Thyroid gland (tissue), 4 donors: ENCODE data around the gene RALGAPA1. TPM values are rescaled to one million over a fixed set of nuclear protein-coding genes. Genes with fewer than 3 reads are reported as not detected.

Source experiments
- DNase-seq, 2 donors: peaks; one replicate each; pipeline ENCODE4 v3.0.0-alpha.2; 2019
- H3K27ac ChIP-seq, 3 donors: fragments of 200-600 bp; sonication (generic); 1 replicate in 2 of 3; 2 replicates in 1 of 3; pipeline ENCODE4 v1.5.1; 2016 to 2019; ENCODE audit warnings: mild to moderate bottlenecking in 1 of 3, moderate library complexity in 1 of 3
- H3K27me3 ChIP-seq: fragments of 200-600 bp; sonication (generic); one replicate; pipeline ENCODE4 v1.5.1; 2019
- H3K36me3 ChIP-seq, 2 donors: fragments of 200-600 bp; sonication (generic); one replicate each; pipeline ENCODE4 v1.5.1; 2016 to 2019
- H3K4me1 ChIP-seq, 2 donors: fragments of 200-600 bp; sonication (generic); one replicate each; pipeline ENCODE4 v1.5.1; 2017 to 2019
- H3K4me3 ChIP-seq, 3 donors: fragments of 200-600 bp; sonication (generic); replicated peaks in 1 of 3; 1 replicate in 2 of 3; 2 replicates in 1 of 3; pipeline ENCODE4 v1.5.1; 2016; ENCODE audit warnings: mild to moderate bottlenecking in 1 of 3
- H3K9me3 ChIP-seq: fragments of 200-600 bp; sonication (generic); one replicate; pipeline ENCODE4 v1.5.1; 2017
- CTCF ChIP-seq, 6 experiments: fragments of 200-600 bp in 3 of 6; fragments of 450-650 bp in 3 of 6; sonication (generic) in 3 of 6; IDR thresholded peaks; one replicate each; pipeline ENCODE4 v1.5.1; 2016 to 2019; ENCODE audit warnings: antibody characterized with exemption in 6 of 6, mild to moderate bottlenecking in 2 of 6, inconsistent platforms in 1 of 6, moderate library complexity in 1 of 6
- POLR2A ChIP-seq, 2 donors: fragments of 450-650 bp; IDR thresholded peaks; one replicate each; pipeline ENCODE4 v1.6.1; 2017; ENCODE audit warnings: antibody characterized with exemption in 2 of 2, mild to moderate bottlenecking in 2 of 2, moderate library complexity in 1 of 2
- intact Hi-C: fragments of 100-400 bp; cut with DNase I; formaldehyde crosslinking; loops from one replicate; pipeline ENCODE4 v1.15.1; 2023
- small RNA-seq: library from RNA; depleted of rRNA; stranded (forward); fragments of <200 nt; gene quantifications from one replicate; pipeline ENCODE3, GENCODE V24; 2016
- total RNA-seq, 4 donors: library from RNA; depleted of rRNA; stranded (reverse); fragments of >200 nt; gene quantifications; one replicate each; pipeline ENCODE4 v1.2.3, GENCODE V29; 2016

Gene RALGAPA1
- total RNA-seq, 4 donors from 2014 or later = 95.6 to 137 (median 111) TPM

- Histone ChIP-seq H3K36me3 (no peaks in the 10 kb centered on the region), H3K4me3 (no peak overlapping the region), H3K27ac (no peak overlapping the region), H3K27me3 (no peaks in the 10 kb centered on the region), H3K9me3 (no peaks in the 10 kb centered on the region), H3K4me1 (no peaks in the 10 kb centered on the region)
- DNase-seq = no peak
- TF ChIP-seq CTCF (IDR thresholded peaks at IDR 0.05) (no peak), POLR2A (IDR thresholded peaks at IDR 0.05) (no peak)
- intact Hi-C loops = no loop called here
Measured at GRCh38 chr14:35495278-35495677, 313.8 kb downstream of the RALGAPA1 start.

- H3K4me1 ChIP-seq = no peaks in the 10 kb centered on the region
- no peaks in the 10 kb centered on the region for H3K9me3 ChIP-seq
- no peak for DNase-seq
- no peaks in the 10 kb centered on the region for H3K27me3 ChIP-seq
- H3K36me3 ChIP-seq = no peaks in the 10 kb centered on the region
- H3K27ac ChIP-seq = no peak overlapping the region
- intact Hi-C loops = no loop called here
- TF ChIP-seq POLR2A (IDR thresholded peaks at IDR 0.05) (no peak), CTCF (IDR thresholded peaks at IDR 0.05) (no peak)
- H3K4me3 ChIP-seq = no peak overlapping the region
Measured at GRCh38 chr14:35492569-35493014, 316.5 kb downstream of the RALGAPA1 start.

Small RNAs within 50 kb of the gene (small RNA-seq; reads per million reads assigned to genes)
- not detected for gene RF00322

Other genes starting within 250 kb of the RALGAPA1 start
- gene BRMS1L, start 17.0 kb upstream of the RALGAPA1 start, total RNA-seq = 10 to 100 TPM in 2 of 4 donors, 1 to 10 TPM in 2; 6.0 to 10.6 (median 8.3) TPM